Measurements from ENCODE around the gene PPARGC1A.

DNA sequence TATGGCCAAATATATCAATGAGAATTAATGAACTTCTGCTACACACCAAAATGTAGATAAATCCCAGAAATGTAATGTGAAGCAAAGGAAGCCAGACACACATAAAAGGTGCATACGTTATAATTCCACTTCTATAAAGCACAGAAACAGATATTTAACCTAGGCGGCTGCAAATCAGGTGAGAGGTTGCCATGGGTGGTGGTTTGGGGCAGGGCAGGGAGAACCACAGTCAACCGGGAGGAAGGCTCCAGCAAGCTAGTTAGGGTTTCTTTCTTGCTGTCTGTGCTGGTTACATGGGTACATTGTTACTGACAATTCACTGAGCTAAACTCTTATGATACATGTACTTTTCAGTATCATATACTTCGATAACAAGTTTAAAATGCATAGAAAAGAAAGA lies 9.7 kb upstream of the PPARGC1A start:
- TF ChIP-seq CTCF (IDR thresholded peaks at IDR 0.05) = no peak
- TF ChIP-seq ZFX (IDR thresholded peaks at IDR 0.05; ENCODE audit: borderline replicate concordance) = no peak

Data from 22Rv1 (cell line).